GM19467 (cell line): Measurements from ENCODE around the gene CACUL1.
"Not testable (repeated sequence)": the region's sequence is repeated elsewhere in the genome, so short reads cannot be mapped to it uniquely, and the experiment has no call there.

ENCODE experiments used
- ATAC-seq: cut with Tn5 transposase; IDR thresholded peaks from one replicate; pipeline ENCODE4 v1.9.1; 2021; ENCODE audit warnings: mild to moderate bottlenecking, moderate library complexity; ENCODE audit not compliant: unreplicated experiment

The CACUL1 gene

DNA sequence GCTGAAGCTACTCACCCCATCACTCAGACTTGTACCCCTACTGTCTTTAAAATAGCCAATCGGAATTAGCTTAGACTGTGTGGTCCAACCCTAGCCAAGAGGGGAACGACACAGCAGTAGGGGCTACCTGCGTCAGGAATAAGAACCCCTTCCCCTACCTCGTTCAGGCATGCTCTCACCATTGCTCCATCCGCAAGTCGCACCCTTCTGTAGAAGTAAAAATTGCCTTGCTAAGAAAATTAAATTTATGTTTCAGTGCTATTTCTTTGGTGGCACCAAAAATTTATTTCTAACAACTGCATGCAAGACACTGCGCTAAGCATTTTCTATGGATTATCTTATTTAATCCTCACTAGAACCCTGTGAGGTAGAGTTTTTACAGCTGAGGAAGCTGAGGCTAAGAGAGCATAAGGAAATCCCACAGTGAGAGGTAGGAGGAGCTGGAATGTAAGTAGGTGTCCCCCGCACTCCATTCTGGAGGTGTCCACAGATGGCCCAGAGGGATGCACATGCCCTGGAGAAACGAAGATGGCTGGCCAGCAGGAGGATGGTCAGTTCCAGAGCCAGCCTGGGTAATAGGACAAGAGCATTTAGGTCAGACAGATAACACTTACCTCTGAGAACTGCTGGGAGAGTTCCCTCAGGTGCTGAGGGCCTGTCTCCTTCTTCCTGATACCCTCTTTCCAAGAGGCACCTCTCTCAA lies 15.3 kb upstream of the CACUL1 start:
- ATAC-seq, result no peak

GRCh38 chr10:118768041-118768919 lies 13.5 kb upstream of the CACUL1 start:
- no peak for ATAC-seq

- no peak for ATAC-seq
Measured at GRCh38 chr10:118767297-118768040, 12.7 kb upstream of the CACUL1 start.

DNA sequence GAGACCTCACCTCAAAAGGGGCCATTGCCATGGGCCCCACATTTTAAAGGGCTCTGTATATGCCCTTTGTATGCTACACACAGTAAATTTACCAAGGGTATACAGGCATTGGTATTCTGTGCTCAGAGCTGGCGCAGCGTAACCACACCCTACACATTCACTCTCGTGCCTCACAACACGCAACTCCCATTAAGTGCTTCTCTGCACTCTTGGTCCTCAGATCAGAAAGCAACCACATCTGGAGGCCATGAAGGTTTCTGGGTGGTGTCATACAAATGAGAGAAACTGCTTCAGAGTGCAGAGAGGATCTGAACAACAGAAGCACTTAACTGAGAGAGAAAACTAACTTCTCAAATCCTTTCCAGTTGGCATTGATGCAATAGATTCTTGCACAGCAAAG lies 9.4 kb upstream of the CACUL1 start:
- no peak for ATAC-seq

- no peak for ATAC-seq
Measured at GRCh38 chr10:118763202-118763988, 8.6 kb upstream of the CACUL1 start.

DNA sequence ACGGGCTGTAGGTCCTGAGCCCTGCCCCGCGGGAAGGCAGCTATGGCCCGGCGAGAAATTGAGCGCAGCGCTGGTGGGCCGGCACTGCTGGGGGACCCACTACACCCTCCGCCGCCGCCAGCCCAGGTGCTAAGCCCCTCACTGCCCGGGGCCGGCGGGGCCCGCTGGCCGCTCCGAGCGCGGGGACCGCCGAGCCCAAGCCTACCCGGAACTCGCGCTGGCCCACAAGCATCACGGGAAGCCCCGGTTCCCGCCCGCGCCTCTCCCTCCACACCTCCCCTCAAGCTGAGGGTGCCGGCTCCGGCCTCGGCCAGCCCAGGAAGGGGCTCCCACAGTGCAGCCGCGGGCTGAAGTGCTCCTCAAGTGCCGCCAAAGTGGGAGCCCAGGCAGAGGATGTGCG lies 5.5 kb upstream of the CACUL1 start:
- ATAC-seq, result no peak

DNA sequence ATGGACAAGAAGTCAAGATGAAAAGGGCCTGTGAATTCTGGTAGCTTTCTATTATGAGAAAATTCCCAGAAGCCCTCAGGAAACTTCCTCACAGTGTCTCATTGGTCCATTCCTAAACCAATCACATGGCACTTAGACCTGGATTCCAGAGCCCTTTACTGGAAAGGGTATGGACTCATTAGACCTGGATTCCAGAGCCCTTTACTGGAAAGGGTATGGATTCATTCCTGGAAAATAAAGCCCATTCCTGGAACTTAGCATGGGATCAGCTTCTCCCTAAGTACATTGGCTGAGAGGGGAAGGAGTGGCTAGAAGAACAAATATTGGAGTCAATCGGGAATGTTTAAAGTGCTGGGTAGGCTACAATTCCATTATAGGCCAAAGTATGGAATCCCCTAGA lies 3.7 kb upstream of the CACUL1 start:
- ATAC-seq, result no peak

- peak; percentile 16 for ATAC-seq
Measured at GRCh38 chr10:118754229-118754555, 578 bp downstream of the CACUL1 start.

DNA sequence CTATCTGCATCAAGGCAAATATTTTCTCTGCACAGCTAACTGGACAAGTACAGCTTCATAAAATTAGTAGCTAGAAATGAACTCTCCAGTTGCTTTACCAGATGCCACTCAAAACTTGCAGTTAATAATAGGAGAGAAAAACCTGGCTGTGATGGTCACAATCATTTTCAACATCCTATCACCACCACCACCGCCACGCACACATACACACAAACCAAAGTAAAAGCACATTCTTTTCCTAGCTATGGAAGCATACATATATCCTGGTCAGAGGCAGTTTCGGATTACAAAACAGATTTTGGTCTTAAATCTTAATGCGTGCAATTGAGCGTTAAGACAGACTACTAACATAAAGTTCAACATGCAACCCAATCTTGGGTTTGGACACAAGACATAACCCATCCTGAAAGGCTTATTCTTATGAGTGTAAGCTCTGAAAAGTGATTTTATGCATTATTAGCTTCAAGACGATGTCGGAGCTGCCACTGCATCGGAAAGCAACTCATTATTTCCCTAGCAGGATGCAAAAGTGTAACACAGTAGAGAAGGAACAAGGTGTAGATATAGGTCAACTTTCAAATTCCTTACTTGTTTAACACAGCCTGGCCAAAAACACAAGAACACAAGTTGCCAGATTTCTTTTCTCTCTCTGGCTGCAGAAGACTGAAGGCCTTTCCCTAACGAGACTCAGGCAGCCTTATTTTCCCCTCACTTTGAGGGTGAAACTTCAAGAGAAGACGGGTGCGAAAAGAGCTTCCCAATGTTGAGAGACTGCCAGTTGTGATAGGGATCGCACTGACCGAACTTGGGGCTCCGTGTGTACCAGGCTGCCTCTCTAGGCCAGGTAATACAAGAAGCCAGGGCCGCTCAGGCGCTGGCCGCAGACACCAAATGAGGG lies 1.2 kb downstream of the CACUL1 start:
- peak; percentile 10 for ATAC-seq

DNA sequence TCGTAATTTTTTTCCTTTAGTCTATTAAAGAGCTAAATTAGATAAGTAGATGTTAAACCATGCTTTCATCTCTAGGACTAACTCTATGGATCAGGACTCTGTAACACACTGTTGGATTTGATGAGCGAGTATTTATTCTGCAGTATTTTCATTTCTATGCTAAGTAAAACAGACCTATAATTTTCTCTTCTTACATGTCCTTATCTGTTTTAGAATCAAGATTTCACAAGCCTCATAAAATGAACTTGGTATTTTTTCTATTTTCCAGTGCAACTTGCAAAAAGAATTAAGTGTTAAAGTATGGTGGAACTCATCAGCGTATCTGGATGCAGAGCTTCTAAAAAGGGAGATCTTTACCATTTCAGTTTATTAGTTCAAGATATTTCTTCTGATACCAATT lies 2.4 kb downstream of the CACUL1 start:
- no peak for ATAC-seq

GRCh38 chr10:118751265-118751664 lies 3.5 kb downstream of the CACUL1 start:
- no peak for ATAC-seq

DNA sequence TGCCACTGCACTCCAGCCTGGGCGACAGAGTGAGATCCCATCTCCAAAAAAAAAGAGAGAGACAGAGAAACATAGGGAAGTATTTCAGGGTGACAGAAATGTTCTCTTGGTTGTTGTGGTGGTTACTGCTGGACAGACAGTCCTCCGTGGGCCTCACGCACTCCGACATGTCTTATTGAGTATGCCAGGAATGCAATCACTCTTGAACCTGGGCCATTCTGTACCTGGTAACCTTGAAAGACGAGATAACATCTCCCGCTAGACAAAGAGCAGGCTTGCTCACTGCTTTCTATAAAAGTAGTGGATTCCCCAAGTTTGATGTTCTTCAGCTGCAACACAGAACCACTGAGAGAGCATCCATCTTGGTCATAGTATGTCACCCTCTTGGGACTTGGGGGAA lies 6.7 kb downstream of the CACUL1 start:
- ATAC-seq, result no peak

DNA sequence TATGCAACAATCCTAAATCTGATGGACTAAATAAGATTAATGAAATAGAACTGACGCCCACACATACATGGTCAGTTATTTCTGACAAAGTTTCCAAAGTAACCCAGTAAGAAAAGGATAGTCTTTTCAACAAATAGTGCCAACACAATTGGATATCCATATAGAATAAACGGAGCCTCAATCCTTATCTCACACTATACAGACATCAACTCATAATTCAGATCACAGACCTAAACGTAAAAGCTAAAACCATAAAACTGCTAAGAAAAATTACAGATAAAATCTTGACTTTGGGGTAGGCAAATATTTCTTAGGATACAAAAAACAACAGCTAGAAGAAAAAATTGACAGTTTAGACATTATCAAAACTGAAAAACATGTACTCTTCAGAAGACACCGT lies 8.5 kb downstream of the CACUL1 start:
- ATAC-seq, result no peak

GRCh38 chr10:118745056-118745455 lies 9.7 kb downstream of the CACUL1 start:
- ATAC-seq, result no peak

- not testable (repeated sequence) for ATAC-seq
Measured at GRCh38 chr10:118744346-118744918, 10.3 kb downstream of the CACUL1 start.

GRCh38 chr10:118742782-118743181 lies 12.0 kb downstream of the CACUL1 start:
- ATAC-seq, result no peak

DNA sequence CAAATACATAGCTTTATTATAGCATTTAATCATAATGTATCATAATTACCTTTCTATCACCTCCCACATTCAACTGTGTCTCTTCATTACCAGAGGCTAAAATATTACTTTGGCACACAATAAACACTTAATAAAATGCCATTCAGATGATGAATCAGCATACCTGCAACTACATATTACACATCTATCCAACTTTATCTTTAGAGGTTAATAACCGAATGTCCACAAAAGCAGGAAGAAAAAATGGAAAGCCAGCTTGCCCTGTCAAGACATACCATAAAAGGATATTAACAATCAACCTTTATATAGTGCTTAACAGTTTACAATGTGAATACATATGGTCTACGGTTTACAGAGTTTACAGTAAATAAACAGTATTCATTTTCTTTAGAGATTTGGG lies 12.7 kb downstream of the CACUL1 start:
- ATAC-seq, result no peak

DNA sequence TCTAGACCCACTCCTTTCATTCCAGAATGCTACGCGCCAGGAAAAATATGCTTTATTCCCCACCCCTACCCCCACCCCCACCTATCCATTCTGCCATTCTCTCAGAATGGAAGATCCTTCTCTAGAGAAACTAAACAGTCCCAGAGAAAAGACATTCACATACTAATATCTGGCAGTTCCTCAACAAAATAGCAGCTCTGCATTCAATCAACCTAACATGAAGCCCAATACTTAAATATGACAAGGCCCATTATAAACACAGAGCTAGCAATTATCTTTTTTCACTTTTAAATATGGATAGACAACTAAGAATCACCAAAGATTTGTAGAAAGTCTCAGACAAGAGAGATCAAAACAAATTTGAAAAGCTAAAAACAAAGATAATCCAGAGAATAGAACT lies 16.4 kb downstream of the CACUL1 start:
- no peak for ATAC-seq

- ATAC-seq, result no peak
Measured at GRCh38 chr10:118737603-118738302, 17.0 kb downstream of the CACUL1 start.
